Germinal center (tissue), 1 donor: ENCODE measurements around the gene ITGA6.
"Not testable (repeated sequence)": the region's sequence is repeated elsewhere in the genome, so short reads cannot be mapped to it uniquely, and the experiment has no call there.

ENCODE experiments used
- DNase-seq: peaks from one replicate; pipeline ENCODE4 v3.0.0; 2012; ENCODE audit warnings: mixed read lengths, low spot score

Gene ITGA6

DNA sequence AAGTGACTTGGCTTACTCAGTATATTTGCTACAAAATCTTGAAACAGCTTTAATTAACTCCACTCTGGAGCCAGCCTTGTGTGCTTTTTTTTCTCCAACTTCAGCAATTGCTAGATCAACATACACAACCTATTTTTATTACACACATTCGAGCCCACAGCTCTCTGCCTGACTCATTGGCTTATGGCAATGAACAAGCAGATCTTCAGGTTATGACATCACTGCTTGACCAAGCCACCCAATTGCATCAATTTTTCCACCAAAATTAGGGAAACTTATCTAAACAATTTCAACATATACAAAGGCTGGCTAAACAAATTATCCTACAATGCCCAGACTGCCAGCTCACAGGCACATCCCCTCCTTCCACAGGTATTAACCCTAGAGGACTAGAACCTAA lies 88.9 kb downstream of the ITGA6 start:
- DNase-seq = no peak

GRCh38 chr2:172518995-172519394 lies 91.6 kb downstream of the ITGA6 start:
- DNase-seq = no peak

DNA sequence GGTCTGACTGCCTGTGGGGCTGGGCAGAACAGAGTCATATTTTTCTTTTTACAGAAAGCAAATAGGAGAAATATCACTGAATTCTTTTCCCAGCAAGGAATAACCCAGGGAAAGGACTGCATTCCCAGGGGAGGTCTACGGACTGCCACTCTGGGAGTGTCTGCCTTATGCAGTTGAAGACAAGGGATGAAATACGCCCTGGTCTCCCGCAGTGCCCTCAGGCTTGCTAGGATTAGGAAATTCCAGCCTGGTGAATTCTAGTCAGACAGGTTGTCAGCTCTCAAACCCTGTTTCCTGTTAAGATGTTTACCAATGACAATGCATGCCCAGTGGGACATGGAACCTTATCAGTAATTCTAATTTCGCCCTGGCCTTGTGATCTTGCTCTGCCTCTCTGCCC lies 98.2 kb downstream of the ITGA6 start:
- DNase-seq = no peak

GRCh38 chr2:172531309-172531708 lies 103.9 kb downstream of the ITGA6 start:
- DNase-seq = no peak

DNA sequence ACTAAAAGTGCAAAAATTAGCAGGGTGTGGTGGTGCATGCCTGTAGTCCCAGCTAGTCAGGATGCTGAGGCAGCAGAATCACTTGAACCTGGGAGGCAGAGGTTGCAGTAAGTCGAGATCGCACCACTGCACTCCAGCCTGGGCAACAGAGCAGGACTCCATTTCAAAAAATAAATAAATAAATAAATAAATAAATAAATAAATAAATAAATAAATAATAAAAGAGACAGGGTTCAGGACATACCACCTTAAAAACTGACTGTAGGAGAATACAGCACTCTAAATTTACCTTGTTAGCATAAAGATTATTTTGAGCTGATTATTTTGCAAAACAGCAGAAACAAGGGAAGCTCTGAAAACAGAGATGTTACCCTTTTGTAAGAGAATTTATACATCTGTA lies 105.1 kb downstream of the ITGA6 start:
- DNase-seq = not testable (repeated sequence)

- no peak for DNase-seq
Measured at GRCh38 chr2:172533687-172534086, 106.3 kb downstream of the ITGA6 start.

GRCh38 chr2:172535119-172535518 lies 107.7 kb downstream of the ITGA6 start:
- no peak for DNase-seq

- not testable (repeated sequence) for DNase-seq
Measured at GRCh38 chr2:172537851-172538250, 110.5 kb downstream of the ITGA6 start.

GRCh38 chr2:172539767-172540166 lies 112.4 kb downstream of the ITGA6 start:
- no peak for DNase-seq

DNA sequence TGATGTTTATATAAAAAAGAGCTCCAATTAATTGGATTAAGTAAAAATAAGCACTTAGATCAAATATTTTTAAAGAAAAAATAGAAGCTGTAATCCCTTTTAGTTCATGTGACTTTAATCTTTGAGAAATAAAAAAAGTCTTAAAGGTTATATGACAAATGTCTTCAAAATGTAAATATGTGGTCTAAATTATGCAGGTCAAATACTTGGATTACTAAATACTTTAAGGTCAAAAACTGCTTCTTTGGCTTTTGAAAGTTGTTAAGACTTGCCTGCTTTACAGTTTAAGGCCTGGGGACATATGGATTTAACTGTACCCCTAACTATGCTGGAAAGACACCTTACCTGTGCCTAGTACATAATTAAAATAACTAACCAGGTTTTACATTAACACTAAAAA lies 113.0 kb downstream of the ITGA6 start:
- DNase-seq = no peak

- DNase-seq = no peak
Measured at GRCh38 chr2:172545408-172546075, 118.2 kb downstream of the ITGA6 start.

GRCh38 chr2:172549131-172549530 lies 121.7 kb downstream of the ITGA6 start:
- no peak for DNase-seq

- DNase-seq = not testable (repeated sequence)
Measured at GRCh38 chr2:172549802-172550201, 122.4 kb downstream of the ITGA6 start.

DNA sequence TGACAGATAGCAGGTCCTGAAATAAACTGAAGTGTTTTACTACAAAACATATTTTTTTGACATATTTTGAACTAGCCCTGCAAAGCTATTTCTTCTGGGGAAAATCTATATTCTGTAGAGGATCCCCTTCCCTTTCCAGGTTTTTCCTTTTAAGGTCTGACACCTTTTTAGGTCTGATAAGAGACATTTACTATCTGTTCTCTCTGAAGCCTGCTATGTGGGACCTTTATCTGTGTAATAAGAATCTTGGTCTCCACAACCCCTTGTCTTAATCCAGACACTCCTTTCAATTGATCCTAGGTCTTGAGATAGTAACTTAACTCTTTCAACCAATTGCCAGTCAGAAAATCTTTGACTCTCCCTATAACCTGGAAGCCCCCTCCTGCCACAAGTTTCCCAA lies 123.0 kb downstream of the ITGA6 start:
- no peak for DNase-seq

GRCh38 chr2:172551271-172551670 lies 123.9 kb downstream of the ITGA6 start:
- no peak for DNase-seq

- no peak for DNase-seq
Measured at GRCh38 chr2:172552547-172553291, 125.3 kb downstream of the ITGA6 start.

- no peak for DNase-seq
Measured at GRCh38 chr2:172554352-172555271, 127.2 kb downstream of the ITGA6 start.

- no peak for DNase-seq
Measured at GRCh38 chr2:172555272-172555521, 127.8 kb downstream of the ITGA6 start.
